ENCODE measurements around the gene IL19.
A peak's percentile ranks its signal among the peaks of the same experiment; 100 is the strongest.

Gene IL19

DNA sequence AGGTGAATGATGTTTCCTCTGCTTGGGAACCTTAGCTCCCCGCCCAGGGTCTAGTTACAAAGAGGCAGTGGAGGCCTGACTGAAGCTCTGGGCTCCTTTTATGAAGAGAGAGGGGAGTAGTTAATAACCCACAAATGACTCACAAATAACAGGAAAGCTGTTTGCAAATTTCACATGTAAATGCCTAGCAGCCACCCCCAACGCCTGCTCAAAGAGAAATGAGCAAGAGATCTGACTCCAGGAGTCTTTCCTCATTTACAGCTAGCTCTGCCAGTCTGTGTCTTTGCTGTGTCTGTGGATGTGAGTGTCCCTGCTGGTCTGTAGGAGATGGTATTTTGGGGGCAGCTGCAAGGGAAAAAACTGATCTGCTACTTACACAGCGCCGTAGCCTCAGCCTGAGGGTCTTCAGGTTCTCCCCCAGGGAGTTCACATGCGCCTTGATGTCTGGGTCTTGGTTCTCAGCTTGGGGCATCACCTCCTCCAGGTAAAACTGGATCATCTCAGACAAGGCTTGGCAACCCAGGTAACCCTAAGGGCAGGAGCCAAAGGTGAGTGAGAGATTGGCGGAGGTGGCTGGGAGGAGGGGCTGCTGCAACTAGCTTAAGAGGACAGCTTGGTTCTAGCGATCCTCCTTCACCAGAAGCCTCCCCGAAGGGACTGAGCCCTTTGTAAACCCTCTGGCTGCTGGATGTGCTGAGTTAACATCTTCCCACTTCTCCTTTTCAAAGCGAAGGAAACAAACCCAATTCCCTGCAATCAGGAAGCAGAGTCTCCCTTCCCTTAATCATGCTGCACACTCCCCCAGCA is at the start of gene IL19:
IL19 (plus strand) TSS at position 243 of the 807 bp plus-strand sequence. CDS start 65,890 bp downstream, outside the sequence.
- DNase-seq = peak; percentile 63

GRCh38 chr1:206721454-206721853 is 49.1 kb upstream of the IL19 start:
- DNase-seq = no peak

DNA sequence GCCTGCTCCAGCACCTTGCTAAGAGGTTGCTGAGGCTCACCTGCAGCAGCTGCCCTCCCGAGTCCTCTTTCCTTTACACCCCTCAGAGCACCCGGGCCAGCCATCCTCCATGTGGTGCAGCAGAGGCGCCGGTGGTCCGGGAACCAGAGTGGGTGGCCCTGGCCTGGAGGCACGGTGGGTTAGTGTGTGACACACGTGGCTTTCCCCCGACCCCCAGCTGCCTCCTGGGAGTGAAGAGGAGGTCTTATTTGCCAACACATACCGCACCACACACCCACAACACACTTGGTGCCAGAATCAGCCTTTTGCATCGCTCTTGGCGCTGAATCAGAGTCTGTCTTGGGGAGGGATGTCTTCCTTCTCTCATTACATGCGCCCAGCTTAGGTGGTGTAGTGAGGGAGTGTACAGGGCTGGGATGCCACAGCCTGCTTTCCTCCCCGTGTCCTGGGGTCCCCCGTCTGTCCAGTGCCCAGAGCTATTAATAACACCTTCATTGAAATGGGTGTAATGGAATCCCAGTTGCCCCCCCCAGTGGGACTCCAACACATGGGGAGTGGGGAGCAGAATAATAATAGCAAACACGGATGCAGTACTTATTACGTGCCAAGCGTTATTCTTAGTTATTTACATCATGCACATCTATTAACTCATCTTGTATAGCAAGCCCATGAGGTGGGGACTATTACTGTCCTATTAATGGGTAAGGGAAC is 47.7 kb upstream of the IL19 start:
- no peak for DNase-seq

- no peak for DNase-seq
These were observed 47.1 kb upstream of the IL19 start for GRCh38 chr1:206723462-206723804.

- peak; percentile 30 for DNase-seq
These were observed 46.6 kb upstream of the IL19 start for GRCh38 chr1:206723805-206724472.

- DNase-seq = peak; percentile 81
These were observed 45.2 kb upstream of the IL19 start for GRCh38 chr1:206725109-206725963.

GRCh38 chr1:206727981-206728696 is 42.4 kb upstream of the IL19 start:
- DNase-seq = peak; percentile 69

GRCh38 chr1:206728697-206728987 is 41.9 kb upstream of the IL19 start:
- DNase-seq = no peak

DNA sequence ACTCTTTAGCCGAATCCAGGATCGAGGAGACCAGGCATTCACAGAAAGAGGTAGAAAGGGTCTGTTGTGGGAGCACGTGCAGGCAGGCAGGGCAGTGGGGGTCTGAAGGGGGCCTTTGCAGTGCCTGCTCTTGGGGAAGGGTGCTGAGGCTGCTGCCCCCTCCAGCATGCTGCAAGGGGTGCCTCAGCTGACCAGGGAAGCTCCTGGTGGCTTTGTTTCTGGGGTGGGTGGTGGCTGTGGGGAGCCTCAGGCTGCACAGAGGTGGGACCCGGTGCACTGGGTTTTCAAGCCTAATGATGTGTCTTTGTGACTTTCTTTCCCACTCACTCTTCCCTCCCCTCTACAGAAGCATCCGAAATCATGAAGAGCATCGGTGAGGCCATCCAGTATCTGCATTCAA is 41.5 kb upstream of the IL19 start:
- no peak for DNase-seq

DNA sequence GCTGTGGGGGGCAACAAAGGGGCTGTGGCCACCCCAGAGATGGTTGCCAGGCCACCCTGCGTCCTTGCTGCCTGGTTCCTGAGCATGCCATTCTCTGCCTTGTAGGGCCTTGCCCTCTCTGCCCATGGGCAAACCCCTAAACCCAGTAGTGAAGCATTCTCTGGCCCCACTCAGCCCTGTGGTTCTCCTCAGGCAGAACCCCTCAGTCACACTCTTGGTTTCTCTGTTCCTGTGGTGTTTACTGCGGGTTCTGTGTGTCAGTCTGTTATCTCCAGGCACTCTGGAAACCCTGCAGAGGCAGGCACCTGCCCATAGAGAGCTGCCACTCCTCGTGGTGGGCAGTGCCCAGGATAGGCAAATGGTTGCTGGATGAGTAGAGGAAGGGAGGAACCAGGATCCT is 41.1 kb upstream of the IL19 start:
- DNase-seq = no peak

GRCh38 chr1:206732508-206732907 is 38.1 kb upstream of the IL19 start:
- no peak for DNase-seq

- no peak for DNase-seq
These were observed 37.6 kb upstream of the IL19 start for GRCh38 chr1:206732992-206733391.

GRCh38 chr1:206734499-206735142 is 36.0 kb upstream of the IL19 start:
- peak; percentile 80 for DNase-seq

DNA sequence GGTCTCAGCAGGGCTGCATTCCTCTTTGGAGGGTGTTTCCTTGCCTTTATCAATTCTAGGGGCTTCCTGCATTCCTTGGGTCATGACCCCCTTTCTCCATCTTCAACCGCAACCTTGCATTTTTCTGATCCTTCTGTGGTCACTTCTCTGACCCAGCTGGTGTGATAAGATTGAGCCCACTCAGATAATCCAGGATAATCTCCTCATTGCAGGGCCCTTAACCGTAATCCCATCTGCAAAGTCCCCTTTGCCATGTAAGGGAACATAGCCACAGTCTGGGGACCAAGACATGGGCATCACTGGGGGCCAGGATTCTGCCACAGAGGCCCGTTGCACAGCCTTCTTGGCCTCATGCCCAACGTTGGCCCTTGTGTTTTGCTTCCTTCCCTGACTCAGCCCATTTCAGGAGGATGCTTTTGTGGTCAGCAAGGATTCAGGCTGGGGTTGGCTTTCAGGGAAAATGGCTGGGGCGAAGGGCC is 35.0 kb upstream of the IL19 start:
- peak; percentile 75 for DNase-seq

DNA sequence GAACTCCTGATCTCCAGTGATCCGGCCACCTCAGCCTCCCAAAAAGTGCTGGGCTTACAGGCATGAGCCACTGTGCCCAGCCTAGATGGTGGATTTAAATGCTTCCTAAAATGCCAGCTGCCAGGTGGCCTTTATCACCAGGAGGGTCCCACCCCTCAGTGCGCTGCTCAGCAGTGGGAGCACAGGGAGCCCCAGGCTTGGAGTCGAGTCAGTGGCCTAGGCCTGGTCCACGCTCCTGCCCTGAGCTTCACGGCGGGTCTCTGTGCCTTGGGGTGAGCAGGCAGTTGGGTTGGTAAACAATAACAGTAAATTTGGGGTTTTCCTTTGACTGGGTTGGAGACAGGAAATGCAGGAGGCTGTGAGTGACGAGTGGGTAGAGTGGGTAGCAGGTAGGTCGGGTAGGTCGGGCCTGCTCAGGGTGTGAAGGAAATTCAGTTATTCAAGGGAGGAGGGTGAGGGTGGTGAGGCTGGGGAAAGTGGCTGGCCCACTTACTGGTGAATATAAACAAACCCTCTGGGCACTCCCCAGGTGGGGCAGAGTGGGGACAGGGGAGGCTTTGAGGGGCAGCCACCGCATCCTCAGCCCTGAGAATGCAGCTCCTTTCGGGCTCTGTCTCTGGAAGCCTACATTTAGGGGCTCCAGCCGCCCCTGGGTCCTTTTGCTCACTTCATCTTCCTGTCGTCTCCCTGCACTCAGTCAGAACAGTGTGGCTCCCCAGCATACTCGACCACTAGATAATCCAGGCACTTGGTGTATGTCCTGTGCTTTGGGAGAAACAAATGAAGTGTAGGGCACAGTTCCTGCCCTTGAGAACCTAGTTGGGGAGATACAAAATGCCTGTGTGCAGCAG is 33.5 kb upstream of the IL19 start:
- DNase-seq = no peak

GRCh38 chr1:206737729-206738201 is 32.8 kb upstream of the IL19 start:
- peak; percentile 20 for DNase-seq

- peak; percentile 61 for DNase-seq
These were observed 31.9 kb upstream of the IL19 start for GRCh38 chr1:206738370-206739366.

DNA sequence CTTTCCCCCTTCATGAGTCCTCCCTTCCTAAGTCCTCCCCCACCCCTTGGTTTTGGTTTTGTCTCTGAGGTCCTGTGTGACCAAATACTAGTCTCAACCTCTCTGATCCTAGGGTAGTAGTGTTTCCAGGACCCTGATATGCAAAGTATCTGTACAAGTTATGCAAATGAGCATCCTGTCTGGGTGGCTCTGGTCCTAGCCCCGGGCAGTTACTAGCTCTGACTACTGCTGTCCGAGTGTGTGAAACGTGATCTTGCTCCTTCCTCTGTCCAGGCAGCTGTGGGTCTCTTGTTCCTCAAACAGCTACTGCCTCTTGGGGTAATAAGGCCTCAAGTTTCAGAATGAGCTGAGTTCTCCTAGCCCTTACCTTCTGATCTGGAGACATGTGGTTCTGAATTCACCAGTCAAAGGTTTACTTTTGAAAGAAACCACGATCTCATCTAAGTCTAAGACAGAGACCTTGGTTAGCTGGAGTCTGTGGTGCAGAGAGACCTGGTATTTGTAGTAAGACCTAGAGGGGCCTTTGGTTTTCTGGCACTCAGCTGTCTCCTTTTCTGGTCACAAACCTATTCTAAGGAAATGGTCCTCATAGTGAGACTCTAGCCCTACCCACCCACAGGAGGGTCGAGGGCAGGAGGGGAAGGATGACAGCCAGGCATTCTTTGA is 31.0 kb upstream of the IL19 start:
- DNase-seq = peak; percentile 26
